ENCODE data around the gene GOLGA6L24.
"Not testable (repeated sequence)": the region's sequence is repeated elsewhere in the genome, so short reads cannot be mapped to it uniquely, and the experiment has no call there.

GOLGA6L24 gene, protein sequence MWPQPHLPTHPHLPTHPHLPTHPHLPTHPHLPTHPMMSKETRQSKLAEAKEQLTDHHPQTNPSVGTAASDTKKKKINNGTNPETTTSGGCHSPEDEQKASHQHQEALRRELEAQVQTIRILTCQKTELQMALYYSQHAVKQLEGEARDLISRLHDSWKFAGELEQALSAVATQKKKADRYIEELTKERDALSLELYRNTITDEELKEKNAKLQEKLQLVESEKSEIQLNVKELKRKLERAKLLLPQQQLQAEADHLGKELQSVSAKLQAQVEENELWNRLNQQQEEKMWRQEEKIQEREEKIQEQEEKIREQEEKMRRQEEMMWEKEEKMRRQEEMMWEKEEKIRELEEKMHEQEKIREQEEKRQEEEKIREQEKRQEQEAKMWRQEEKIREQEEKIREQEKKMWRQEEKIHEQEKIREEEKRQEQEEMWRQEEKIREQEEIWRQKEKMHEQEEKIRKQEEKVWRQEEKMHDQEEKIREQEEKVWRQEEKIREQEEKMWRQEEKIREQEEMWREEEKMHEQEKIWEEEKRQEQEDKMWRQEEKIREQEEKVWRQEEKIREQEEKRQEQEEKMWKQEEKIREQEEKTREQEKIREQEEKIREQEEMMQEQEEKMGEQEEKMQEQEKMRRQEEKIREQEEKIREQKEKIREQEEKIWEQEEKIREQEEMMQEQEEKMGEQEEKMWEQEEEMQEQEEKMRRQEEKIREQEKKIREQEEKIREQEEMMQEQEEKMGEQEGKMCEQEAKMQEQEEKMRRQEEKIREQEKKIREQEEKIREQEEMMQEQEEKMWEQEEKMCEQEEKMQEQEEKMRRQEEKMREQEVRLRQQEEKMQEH

DNA sequence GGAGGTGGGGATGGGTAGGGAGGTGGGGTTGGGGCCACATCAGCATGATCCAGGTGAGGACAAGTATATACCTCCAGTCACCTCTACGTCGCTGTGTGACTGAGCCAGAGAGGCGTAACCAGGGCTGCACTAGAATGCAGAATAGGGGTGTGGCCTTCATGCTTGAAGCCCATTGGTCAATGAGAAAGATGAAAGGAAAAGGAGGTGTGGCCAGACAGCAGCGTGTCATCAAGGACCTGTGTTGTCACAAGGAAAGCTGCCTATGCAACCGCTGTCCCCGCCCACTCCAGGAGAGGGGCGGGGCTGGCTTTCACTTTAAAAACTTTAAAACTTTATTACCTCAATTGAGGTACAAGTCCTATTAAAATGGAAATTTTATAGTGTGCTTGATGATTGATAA is at the start of gene GOLGA6L24:
Gene GOLGA6L24 (minus strand): TSS at position 101 of the 400 bp plus-strand sequence. CDS start 61 bp downstream, at position 40.
- DNase-seq (ENCODE audit: low spot score) = not testable (repeated sequence)

DNA sequence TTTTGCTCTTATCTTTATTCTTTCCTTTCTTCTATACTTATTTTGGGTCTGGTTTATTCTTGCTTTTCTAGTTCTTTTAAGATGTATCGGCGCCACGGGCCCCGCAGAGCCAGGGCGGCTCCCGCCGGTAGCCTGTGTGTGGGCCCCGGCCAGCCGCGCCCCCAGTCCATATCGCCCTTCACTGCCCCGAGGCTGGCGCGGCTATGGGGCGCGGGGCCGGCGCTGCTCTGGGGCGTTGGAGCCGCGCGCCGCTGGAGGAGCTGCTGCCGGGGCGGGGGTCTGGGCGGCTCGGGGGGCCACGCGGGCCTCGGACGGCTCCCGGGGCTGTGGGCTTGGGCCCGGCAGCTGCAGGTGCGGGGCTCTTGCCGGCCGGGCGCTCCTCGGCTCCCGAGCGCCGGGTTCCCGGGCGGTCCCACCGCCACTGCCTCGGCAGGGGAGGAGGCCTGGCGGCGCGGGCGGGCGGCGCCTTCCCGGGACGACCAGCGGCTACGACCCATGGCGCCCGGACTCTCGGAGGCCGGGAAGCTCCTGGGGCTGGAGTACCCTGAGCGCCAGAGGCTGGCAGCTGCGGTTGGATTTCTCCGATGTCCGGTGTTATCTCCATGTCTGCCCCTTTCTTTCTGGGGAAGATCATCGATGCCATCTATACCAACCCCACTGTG is 45.0 kb upstream of the GOLGA6L24 start:
- DNase-seq (ENCODE audit: low spot score) = not testable (repeated sequence)

DNA sequence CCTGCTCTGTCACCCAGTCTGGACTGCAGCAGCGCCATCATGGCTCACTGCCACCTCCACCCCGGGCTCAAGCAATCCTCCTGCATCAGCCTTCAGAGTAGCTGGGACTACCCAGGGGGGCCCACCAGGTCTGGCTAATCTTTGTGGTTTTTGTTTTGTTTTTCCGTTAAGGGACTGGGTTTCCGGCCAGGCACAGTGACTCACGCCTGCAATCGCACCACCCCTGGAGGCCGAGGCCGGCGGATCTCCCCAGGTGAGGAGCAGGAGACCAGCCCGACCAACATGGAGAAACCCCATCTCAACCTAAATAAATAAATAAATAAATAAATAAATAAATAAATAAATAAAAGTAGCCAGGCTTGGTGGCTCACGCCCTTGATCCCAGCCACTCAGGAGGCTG is 38.1 kb upstream of the GOLGA6L24 start:
- not testable (repeated sequence) for DNase-seq (ENCODE audit: low spot score)

DNA sequence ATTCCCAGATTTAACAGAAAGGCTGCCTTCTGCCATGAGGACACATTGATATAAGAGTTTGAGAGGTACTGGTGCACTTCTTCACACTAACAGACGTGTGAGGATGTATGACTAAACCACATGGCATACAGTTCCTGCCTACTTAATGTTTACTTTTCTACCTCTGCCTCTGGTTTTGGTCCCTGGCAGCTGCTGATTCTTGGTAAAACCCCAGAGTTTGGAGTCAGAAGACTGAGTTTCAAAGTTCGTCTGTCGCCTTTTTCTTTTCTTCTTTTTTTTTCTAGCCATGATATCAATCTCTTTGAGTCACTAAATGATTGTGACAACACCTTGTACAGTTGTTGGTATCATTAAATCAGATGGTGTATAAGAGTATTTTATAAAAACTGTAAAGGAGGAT is 22.2 kb upstream of the GOLGA6L24 start:
- not testable (repeated sequence) for DNase-seq (ENCODE audit: low spot score)

DNA sequence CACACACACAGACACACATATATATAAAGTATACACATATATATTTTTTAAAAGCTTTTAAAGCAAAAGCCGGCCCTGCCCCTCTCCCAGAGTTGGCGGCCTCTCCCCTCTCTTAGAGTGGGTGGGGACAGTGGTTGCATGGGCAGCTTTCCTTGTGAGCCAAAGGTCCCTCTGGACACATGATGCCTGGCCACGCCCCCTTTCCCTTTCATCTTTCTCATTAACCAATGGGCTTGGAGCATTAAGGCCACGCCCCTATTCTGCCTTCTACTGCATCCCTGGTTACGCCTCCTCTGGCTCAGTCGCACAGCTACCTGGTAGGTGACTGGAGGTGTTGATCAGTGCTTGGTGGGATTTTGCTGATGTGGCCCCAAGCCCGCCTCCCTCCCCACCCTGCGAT is 20.5 kb upstream of the GOLGA6L24 start, which contains the start of gene GOLGA8F:
Gene GOLGA8F (plus strand): TSS at position 301 of the 400 bp plus-strand sequence. CDS start 98 bp downstream, at position 399.
- DNase-seq (ENCODE audit: low spot score) = not testable (repeated sequence)

DNA sequence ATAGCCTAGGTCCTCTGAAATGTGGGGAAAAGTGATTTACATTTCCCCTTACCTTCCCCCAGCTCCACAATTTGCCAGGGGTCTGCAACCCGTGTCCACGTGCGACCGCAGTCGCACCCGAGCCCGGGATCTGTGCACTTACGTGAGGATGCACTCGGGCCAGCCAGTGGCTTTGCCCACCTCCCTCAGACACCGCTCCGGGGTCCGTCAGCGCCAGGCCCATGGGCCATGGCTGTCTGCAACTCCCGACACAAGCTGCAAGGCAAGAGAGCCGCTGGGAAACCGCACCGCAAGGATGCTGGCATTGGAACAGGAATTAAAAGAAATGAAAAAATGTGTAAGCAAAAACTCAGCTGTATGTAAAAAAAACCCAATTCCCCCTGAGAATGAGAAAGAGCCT is 7.6 kb upstream of the GOLGA6L24 start:
- not testable (repeated sequence) for DNase-seq (ENCODE audit: low spot score)

DNA sequence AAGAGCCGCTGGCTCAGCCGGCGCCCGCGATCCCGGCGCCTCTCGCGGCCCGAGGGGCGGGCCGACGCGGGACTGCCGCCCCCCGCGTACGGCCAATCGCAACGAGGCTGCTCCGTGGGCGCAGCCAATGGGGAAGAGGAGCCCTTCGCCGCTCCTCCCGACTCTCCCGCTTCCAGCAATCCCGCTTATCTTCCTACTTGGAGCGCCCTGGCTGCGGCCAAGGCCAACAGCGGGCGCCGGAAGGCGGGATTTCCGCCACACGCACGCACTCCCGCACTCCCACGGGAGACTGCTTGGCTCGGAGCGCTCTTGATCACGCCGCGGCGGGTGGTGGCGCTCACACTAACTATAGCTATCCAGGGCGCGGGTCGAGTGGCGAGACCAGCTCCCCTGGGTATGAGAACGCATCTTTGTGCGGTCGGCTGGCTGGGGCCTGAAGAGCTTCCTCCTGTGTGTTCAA is 35.7 kb downstream of the GOLGA6L24 start, which contains the start of gene HERC2:
Gene HERC2 (minus strand): TSS at position 51 of the 460 bp plus-strand sequence. CDS start 746 bp downstream, outside the sequence.
- not testable (repeated sequence) for DNase-seq (ENCODE audit: low spot score)

DNA sequence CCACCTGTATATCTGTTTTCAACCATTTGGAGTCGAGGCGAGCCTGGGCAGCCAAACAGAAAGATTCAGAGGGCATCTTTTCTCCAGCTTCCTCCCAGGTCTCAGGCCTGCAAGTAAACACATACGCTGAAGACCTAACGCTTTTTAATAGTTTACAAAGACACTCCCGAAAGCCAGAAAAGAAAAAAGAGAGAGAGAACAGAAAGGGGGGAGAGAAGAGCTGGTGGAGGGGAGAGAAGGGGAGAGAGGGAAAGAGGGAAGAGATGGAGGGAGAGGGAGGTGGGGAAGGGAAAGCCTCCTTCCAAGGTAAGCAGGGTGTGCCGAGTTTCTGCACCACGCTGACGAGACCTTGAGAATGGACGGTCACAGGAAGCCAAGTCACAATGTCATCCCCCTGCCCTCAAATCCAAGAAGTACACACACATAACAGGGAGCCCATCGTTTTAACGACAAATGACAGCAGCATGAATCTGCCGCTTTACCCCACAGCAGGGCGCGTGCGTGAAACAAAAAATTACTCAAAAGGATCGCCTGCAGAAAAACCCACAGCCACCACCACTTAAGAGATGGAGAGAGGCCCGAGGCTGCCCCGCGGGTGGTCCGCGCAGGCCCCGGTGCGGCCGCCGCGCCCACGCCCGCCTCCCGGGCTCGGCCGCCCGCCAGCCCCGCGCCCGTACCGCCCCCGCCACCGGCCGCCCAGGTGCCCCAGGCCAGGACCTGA is 36.4 kb downstream of the GOLGA6L24 start:
- DNase-seq (ENCODE audit: low spot score) = not testable (repeated sequence)

DNA sequence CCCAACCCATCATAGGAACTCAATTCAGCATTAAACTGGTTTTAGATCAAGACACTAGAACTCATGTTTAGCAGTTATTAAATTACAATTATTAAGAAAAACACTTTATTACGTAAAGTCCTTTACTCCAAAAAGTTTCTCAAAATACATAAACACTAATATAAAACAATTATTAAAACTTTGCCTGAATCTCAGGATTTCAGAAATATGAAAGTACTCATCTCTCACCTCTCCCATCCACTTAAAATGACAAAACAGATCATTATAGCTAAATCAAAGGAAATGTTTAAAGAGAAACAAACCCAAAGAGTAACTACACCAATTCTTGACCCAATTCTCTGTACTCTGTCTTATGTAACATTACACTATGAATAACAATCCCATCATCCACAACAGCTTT is 38.2 kb downstream of the GOLGA6L24 start:
- DNase-seq (ENCODE audit: low spot score) = not testable (repeated sequence)

DNA sequence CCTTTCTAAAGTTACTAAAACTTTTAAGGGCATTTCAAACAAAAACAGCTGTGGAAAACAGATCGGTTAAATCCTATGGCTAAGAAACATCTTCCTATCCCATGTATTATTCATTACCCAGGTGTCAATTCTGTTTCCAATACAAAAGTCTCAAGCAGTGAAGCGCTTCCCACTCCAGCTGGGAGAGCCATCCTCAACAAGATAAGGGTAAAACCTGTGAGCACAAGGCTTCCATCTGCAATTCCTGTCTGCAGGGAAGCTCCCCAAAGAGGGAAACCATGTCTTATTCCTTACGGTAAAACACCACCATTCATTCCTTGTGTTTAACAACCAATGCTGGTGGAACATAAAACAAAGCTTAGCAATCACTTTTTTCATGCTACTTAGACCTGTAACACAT is 39.1 kb downstream of the GOLGA6L24 start:
- not testable (repeated sequence) for DNase-seq (ENCODE audit: low spot score)

DNA sequence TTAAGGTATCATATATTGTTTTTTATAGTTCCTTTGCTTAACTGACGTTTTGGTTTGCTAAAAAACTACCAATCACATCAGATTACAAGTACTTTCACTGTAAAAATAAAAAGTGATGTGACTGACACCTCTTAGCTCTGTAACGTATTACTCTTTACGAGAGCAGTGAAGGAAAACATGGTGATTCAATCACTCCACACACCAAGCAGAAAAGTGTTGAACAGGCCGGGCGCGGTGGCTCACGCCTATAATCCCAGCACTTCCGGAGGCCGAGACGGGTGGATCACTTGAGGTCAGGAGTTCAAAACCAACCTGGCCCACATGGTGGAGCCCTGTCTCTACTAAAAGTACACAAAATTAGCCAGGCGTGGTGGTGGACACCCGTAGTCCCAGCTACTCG is 39.8 kb downstream of the GOLGA6L24 start:
- DNase-seq (ENCODE audit: low spot score) = not testable (repeated sequence)

DNA sequence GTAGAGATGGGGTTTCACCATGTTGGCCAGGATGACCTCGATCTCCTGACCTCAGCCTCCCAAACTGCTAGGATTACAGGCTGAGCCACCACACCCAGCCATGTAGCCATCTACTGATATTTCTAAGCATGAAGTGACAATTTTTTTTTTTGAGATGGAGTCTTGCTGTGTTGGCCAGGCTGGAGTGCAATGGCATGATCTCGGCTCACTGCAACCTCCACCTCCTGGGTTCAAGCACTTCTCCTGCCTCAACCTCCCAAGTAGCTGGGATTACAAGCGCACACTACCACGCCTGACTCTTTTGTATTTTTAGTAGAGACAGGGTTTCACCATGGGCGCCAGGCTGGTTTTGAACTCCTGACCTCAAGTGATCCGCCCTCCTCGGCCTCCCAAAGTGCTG is 40.9 kb downstream of the GOLGA6L24 start:
- not testable (repeated sequence) for DNase-seq (ENCODE audit: low spot score)

DNA sequence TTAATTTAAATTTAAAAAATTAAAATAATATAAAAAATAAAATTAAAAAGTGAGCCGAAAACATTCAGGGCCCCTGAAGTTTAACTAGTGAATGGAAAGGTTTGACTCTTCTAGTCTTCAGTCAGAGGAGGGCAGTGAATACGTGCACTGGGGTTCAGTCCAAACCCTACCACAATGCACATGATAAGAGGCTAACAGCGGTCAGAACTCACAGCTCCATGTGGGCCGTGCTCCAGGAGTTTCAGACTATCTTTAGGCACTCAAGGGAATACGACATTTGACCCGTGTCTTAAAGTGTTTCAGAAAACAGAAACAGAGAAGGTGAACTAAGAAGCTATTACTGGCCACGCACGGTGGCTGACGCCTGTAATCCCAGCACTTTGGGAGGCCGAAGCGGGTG is 47.4 kb downstream of the GOLGA6L24 start:
- not testable (repeated sequence) for DNase-seq (ENCODE audit: low spot score)

DNA sequence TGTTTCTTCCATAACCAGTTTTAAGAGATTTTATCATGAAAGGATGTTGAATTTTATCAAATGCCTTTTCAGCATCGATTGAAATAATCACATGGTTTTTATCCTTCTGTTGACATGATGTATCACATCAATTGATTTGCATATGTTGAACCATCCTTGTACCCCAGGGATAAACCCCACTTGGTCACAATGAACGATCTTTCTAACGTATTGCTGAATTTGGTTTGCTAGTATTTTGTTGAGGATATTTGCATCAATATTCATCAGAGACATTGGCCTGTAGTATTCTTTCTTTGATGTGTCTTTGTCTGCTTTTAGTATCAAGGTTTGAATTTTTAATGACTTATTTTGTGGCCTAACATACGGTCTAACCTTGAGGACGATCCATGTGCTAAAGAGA is 49.2 kb downstream of the GOLGA6L24 start:
- not testable (repeated sequence) for DNase-seq (ENCODE audit: low spot score)
